Tibial nerve (tissue), 4 donors: ENCODE data around the gene GSK3B. TPM values are rescaled to one million over a fixed set of nuclear protein-coding genes. Genes with fewer than 3 reads are reported as not detected.

Experiments used
- DNase-seq, 2 donors: peaks; one replicate each; pipeline ENCODE4 v3.0.0-alpha.2; 2019; ENCODE audit warnings: low spot score in 2 of 2
- H3K27ac ChIP-seq, 4 donors: fragments of 200-600 bp; sonication (generic) in 3 of 4; one replicate each; pipeline ENCODE4 v1.5.1; 2017 to 2019; ENCODE audit warnings: mild to moderate bottlenecking in 1 of 4
- H3K27me3 ChIP-seq, 2 donors: fragments of 200-600 bp; sonication (generic) in 1 of 2; one replicate each; pipeline versions ENCODE4 v1.5.1 to v1.6.0; 2017 to 2019
- H3K36me3 ChIP-seq, 3 donors: fragments of 200-600 bp; sonication (generic); one replicate each; pipeline ENCODE4 v1.5.1; 2018 to 2019
- H3K4me1 ChIP-seq, 4 donors: fragments of 200-600 bp; sonication (generic) in 3 of 4; one replicate each; pipeline ENCODE4 v1.5.1; 2017 to 2019
- H3K4me3 ChIP-seq, 4 donors: fragments of 200-600 bp; sonication (generic) in 3 of 4; one replicate each; pipeline ENCODE4 v1.5.1; 2017 to 2019; ENCODE audit warnings: mild to moderate bottlenecking in 1 of 4, moderate library complexity in 1 of 4
- H3K9me3 ChIP-seq, 4 donors: fragments of 200-600 bp; sonication (generic) in 3 of 4; one replicate each; pipeline ENCODE4 v1.5.1; 2017 to 2019
- EP300 ChIP-seq, 2 donors: sonication (generic); formaldehyde crosslinking; IDR thresholded peaks; one replicate each; pipeline ENCODE4 v1.6.1; 2017; ENCODE audit warnings: antibody characterized with exemption in 2 of 2, mild to moderate bottlenecking in 1 of 2
- POLR2A ChIP-seq, 2 donors: fragments of 450-650 bp; IDR thresholded peaks; one replicate each; pipeline ENCODE4 v1.6.1; 2017; ENCODE audit warnings: antibody characterized with exemption in 2 of 2, mild to moderate bottlenecking in 2 of 2, moderate library complexity in 2 of 2
- WGBS, 2 donors: methylation state at CpG; one replicate each; pipeline ENCODE4 v1.1.5; 2018; 5-methylcytosine and 5-hydroxymethylcytosine counted together
- total RNA-seq, 4 donors: library from RNA; depleted of rRNA; stranded (reverse); fragments of >200 nt; gene quantifications; one replicate each; pipeline ENCODE4 v1.1.0, GENCODE V29; 2016
- TF ChIP-seq, protein P1 (sequence below), 5 experiments: fragments of 200-600 bp in 3 of 5; fragments of 450-650 bp in 2 of 5; sonication (generic) in 3 of 5; IDR thresholded peaks; one replicate each; pipeline ENCODE4 v1.5.1; 2016 to 2019; ENCODE audit warnings: antibody characterized with exemption in 5 of 5, mild to moderate bottlenecking in 3 of 5, moderate library complexity in 2 of 5

GSK3B gene
- total RNA-seq, 4 donors from 2014 or later: 22.6 to 39.3 (median 28.5) TPM

DNA sequence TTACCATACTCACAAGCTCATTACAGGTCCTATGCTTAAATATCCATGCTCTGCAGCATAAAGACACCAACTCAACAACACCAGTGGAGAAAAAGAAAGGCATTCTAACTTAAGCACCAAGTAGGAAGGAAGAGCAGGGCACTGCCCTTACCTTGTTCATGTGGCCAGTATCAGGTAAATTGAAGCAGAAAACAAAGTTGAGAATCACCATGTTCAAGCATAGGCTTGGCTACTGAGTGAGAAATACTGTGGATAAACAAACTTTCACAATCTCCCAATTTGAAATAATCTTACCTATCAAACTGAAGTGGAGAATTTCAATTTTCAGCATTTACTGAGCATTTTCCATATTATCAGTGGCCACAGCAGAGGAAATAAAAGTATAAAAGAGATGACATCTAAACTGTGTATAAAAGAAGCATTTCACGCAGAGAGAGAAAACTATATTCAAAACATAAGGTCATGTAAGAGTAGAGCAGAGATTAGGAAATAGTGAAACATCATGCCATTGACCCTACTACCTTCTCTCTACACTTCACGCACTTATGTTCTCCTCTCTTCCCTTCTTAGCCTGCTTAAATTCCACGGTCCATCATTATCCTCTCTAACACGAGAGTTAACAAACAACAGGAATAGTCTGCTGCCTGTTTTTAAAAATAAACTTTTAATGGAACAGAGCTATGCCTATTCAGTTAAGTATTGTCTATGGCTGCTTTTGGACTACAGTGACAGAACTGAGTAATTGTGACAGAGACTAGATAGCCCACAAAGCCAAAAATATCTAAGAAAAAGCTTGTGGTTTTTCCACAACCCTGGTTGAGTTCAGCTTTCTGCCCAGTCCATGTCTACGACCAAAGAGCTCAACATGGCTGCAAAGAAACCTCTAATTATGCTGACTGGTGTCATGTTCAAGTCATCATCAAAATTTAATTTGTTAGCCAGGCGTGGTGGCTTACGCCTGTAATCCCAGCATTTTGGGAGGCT lies 169.8 kb downstream of the GSK3B start:
- Histone ChIP-seq H3K9me3 (peaks cover 0 to 5% (median 0%) of the 10 kb centered on the region in 4 donors), H3K4me3 (no peak overlapping the region), H3K36me3 (peaks cover 0 to 20% (median 0%) of the 10 kb centered on the region in 3 donors), H3K27ac (no peak overlapping the region), H3K4me1 (no peaks in the 10 kb centered on the region), H3K27me3 (no peaks in the 10 kb centered on the region)
- no peak for TF ChIP-seq POLR2A (IDR thresholded peaks at IDR 0.05)
- no peak for TF ChIP-seq EP300 (IDR thresholded peaks at IDR 0.05)
- DNase-seq: no peak
- WGBS, 2 donors: 92 to 93% methylated on average over 7 of the region's 7 CpGs

DNA sequence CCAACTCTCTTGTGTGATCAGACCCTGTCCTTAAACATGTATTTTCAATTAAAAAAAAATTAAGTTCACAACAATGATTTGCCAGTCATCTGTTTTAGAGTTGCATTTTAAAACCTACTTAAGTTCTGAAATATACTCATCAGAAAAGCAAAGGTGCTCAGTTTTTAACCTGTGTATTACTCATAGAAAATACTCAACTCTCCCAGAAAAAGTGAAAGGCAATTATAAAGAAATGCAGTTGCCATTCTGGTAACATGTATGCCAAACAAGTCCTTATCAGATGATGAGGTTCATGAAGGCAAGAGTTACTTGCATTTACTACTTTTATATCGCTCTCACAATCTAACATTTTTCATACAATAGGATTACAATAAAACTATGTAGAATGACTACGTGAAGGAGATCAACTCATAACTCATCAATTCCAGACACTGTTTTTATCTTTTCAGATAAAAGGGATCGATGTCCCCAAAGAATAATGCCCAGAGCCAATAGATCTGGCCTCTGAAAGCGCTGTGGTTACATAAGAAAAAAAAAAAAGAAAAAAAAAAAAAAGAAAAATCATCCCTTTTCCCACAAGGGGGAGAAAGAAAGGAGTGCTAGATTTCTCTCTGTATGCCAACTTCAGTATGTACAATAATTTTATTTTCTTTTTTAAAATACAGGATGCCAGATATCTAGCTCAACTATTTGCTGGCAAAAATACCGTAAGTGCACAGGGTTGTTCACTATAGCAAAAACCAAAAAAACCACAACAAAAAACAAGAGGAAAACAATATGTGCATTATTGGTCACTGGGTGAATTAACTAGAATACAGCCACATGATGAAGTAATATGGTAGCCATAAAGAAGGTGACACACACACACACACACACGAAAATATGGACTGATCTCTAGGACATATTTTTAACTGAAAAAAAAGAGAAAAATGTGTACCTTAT lies 175.0 kb downstream of the GSK3B start:
- Histone ChIP-seq H3K27me3 (no peaks in the 10 kb centered on the region), H3K4me1 (peaks cover 0 to 12% (median 0%) of the 10 kb centered on the region in 4 donors), H3K4me3 (no peak overlapping the region), H3K9me3 (peaks cover 0 to 5% (median 0%) of the 10 kb centered on the region in 4 donors), H3K36me3 (peaks cover 0 to 28% (median 0%) of the 10 kb centered on the region in 3 donors), H3K27ac (no peak overlapping the region)
- WGBS, 2 donors: 86 to 91% methylated on average over 6 of the region's 6 CpGs
- no peak for TF ChIP-seq POLR2A (IDR thresholded peaks at IDR 0.05)
- TF ChIP-seq, protein P1, sequence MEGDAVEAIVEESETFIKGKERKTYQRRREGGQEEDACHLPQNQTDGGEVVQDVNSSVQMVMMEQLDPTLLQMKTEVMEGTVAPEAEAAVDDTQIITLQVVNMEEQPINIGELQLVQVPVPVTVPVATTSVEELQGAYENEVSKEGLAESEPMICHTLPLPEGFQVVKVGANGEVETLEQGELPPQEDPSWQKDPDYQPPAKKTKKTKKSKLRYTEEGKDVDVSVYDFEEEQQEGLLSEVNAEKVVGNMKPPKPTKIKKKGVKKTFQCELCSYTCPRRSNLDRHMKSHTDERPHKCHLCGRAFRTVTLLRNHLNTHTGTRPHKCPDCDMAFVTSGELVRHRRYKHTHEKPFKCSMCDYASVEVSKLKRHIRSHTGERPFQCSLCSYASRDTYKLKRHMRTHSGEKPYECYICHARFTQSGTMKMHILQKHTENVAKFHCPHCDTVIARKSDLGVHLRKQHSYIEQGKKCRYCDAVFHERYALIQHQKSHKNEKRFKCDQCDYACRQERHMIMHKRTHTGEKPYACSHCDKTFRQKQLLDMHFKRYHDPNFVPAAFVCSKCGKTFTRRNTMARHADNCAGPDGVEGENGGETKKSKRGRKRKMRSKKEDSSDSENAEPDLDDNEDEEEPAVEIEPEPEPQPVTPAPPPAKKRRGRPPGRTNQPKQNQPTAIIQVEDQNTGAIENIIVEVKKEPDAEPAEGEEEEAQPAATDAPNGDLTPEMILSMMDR (IDR thresholded peaks at IDR 0.05): no peak
- no peak for TF ChIP-seq EP300 (IDR thresholded peaks at IDR 0.05)
- no peak for DNase-seq

DNA sequence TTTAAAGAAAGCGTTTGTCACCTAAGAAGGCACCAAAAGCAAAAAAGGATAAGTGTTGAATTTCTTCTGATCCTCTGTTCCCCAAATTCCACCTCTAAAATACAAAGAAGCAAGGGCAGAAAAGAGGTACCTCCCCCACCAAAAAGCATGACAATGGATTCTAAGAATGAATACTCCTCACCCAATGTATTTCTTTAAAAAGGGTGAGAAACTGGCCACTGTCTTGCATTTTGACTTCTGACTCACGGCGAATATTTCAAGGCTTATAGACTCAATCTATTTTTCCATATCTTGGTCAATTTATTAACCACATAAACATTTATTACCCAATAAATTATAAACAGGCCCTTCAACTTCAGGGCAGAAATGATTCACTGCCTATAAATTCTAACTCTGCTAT lies 181.2 kb downstream of the GSK3B start:
- no peak for TF ChIP-seq EP300 (IDR thresholded peaks at IDR 0.05)
- no peak for TF ChIP-seq POLR2A (IDR thresholded peaks at IDR 0.05)
- TF ChIP-seq, protein P1 (IDR thresholded peaks at IDR 0.05): no peak
- DNase-seq: no peak
- H3K27me3 ChIP-seq: no peaks in the 10 kb centered on the region
- no peak overlapping the region for H3K27ac ChIP-seq
- H3K4me3 ChIP-seq: no peak overlapping the region
- H3K4me1 ChIP-seq: peaks cover 0 to 18% (median 0%) of the 10 kb centered on the region in 4 donors
- peaks cover 0 to 35% (median 0%) of the 10 kb centered on the region in 3 donors for H3K36me3 ChIP-seq
- WGBS, 2 donors: 83 to 86% methylated on average over 3 of the region's 3 CpGs
- no peaks in the 10 kb centered on the region for H3K9me3 ChIP-seq

DNA sequence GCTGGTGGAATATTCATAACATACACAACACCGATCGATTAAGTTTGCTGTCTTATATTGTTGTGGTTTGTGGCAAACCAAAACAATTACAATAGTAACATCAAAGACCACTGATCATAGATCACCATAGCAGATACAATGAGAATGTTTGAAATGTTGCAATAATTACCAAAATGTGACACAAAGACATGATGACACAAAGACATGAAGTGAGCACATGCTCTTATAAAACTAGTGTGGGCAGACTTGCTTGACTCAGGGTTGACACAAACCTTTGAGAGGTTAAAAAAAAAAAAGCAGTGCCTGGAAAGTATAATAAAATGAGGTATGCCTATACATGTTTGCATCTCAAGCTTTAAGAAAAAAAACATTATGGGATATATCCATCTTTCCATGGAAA lies 182.0 kb downstream of the GSK3B start:
- Histone ChIP-seq H3K4me3 (no peak overlapping the region), H3K9me3 (no peaks in the 10 kb centered on the region), H3K27me3 (no peaks in the 10 kb centered on the region), H3K27ac (no peak overlapping the region), H3K4me1 (peaks cover 0 to 18% (median 0%) of the 10 kb centered on the region in 4 donors), H3K36me3 (peaks cover 0 to 35% (median 0%) of the 10 kb centered on the region in 3 donors)
- 45 to 86% methylated on average over 2 of the region's 2 CpGs for WGBS, 2 donors
- DNase-seq: no peak
- TF ChIP-seq, protein P1 (IDR thresholded peaks at IDR 0.05): no peak
- TF ChIP-seq POLR2A (IDR thresholded peaks at IDR 0.05): no peak
- no peak for TF ChIP-seq EP300 (IDR thresholded peaks at IDR 0.05)

DNA sequence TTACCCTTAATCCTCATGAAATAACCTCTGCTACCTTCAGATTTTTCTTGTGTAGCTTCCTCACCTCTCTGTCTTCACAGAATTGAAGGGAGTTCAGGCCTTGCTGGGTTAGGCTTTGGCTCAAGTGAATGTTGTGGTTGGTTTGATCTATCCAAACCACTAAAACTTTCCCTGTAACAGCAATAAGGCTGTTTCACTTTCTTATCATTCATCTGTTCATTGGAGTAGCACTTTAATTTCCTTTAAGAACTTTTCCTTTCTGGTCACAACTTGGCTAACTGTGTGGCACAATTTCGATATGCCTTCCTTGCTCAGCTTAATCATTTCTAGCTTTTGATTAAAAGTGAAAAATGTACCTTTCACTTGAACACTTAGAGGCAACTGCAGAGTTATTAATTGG lies 182.5 kb downstream of the GSK3B start:
- TF ChIP-seq, protein P1 (IDR thresholded peaks at IDR 0.05): no peak
- TF ChIP-seq POLR2A (IDR thresholded peaks at IDR 0.05): no peak
- no peak for TF ChIP-seq EP300 (IDR thresholded peaks at IDR 0.05)
- Histone ChIP-seq H3K4me1 (peaks cover 0 to 13% (median 0%) of the 10 kb centered on the region in 4 donors), H3K27me3 (no peaks in the 10 kb centered on the region), H3K9me3 (no peaks in the 10 kb centered on the region), H3K36me3 (peaks cover 0 to 35% (median 0%) of the 10 kb centered on the region in 3 donors), H3K27ac (no peak overlapping the region), H3K4me3 (no peak overlapping the region)
- no peak for DNase-seq
- WGBS, 2 donors: 87 to 93% methylated on average over 1 of the region's 1 CpG
